Mesenchymal stem cell (in vitro differentiated cells and primary cell): Measurements from ENCODE around the gene LRRC34.

ENCODE experiments used
- DNase-seq: peaks from one replicate; pipeline ENCODE4 v3.0.0-alpha.2; 2013
- H2AFZ ChIP-seq: one replicate; pipeline ENCODE4 v1.6.1; 2013; ENCODE audit warnings: low read depth, mild to moderate bottlenecking, control low read depth, inconsistent platforms, low read length, moderate library complexity
- H2AK5ac ChIP-seq: 2 replicates; pipeline ENCODE4 v1.6.1; 2013; ENCODE audit warnings: low read length, moderate library complexity, mild to moderate bottlenecking, inconsistent platforms; ENCODE audit not compliant: severe bottlenecking
- H2BK120ac ChIP-seq: one replicate; pipeline ENCODE4 v1.6.1; 2013; ENCODE audit warnings: low read depth, mild to moderate bottlenecking, inconsistent platforms, low read length, moderate library complexity
- H2BK12ac ChIP-seq, 2 experiments: one replicate each; pipeline ENCODE4 v1.6.1; 2013; ENCODE audit warnings: inconsistent platforms in 2 of 2, low read length in 2 of 2, mild to moderate bottlenecking in 2 of 2, moderate library complexity in 2 of 2, control low read depth in 1 of 2
- H2BK15ac ChIP-seq: one replicate; pipeline ENCODE4 v1.6.1; 2013; ENCODE audit warnings: mild to moderate bottlenecking, low read depth, inconsistent platforms; ENCODE audit not compliant: poor library complexity, severe bottlenecking
- H2BK5ac ChIP-seq: 2 replicates; pipeline ENCODE4 v1.6.1; 2013; ENCODE audit warnings: low read depth, mild to moderate bottlenecking, low read length, control low read depth, inconsistent platforms; ENCODE audit not compliant: poor library complexity, severe bottlenecking
- H3K14ac ChIP-seq, 2 experiments: one replicate each; pipeline ENCODE4 v1.6.1; 2013; ENCODE audit warnings: inconsistent platforms in 2 of 2, low read length in 2 of 2, control low read depth in 1 of 2, mild to moderate bottlenecking in 1 of 2, moderate library complexity in 1 of 2
- H3K18ac ChIP-seq, 2 experiments: one replicate each; pipeline ENCODE4 v1.6.1; 2013; ENCODE audit warnings: inconsistent platforms in 2 of 2, low read length in 2 of 2, control low read depth in 1 of 2, low read depth in 1 of 2, mild to moderate bottlenecking in 1 of 2
- H3K23ac ChIP-seq, 2 experiments: one replicate each; pipeline ENCODE4 v1.6.1; 2013; ENCODE audit warnings: inconsistent platforms in 2 of 2, low read length in 2 of 2, mild to moderate bottlenecking in 2 of 2, moderate library complexity in 2 of 2, control low read depth in 1 of 2
- H3K27ac ChIP-seq: 2 replicates; pipeline ENCODE4 v1.5.1; 2013; ENCODE audit warnings: mild to moderate bottlenecking, moderate library complexity, low read length, control low read depth, inconsistent platforms; ENCODE audit not compliant: poor library complexity, severe bottlenecking
- H3K27me3 ChIP-seq, 2 experiments: 2 replicates each; pipeline versions ENCODE4 v1.6.1 to v1.7.0; 2013; ENCODE audit warnings: low read length in 2 of 2, mild to moderate bottlenecking in 2 of 2, moderate library complexity in 2 of 2, control low read depth in 1 of 2, inconsistent platforms in 1 of 2; ENCODE audit not compliant: control insufficient read depth in 1 of 2, insufficient read depth in 1 of 2
- H3K36me3 ChIP-seq, 2 experiments: 2 replicates each; pipeline versions ENCODE4 v1.6.1 to v1.7.0; 2013; ENCODE audit warnings: low read length in 2 of 2, control low read depth in 1 of 2, inconsistent platforms in 1 of 2, low read depth in 1 of 2, mild to moderate bottlenecking in 1 of 2; ENCODE audit not compliant: insufficient read depth in 2 of 2, control insufficient read depth in 1 of 2
- H3K4ac ChIP-seq, 2 experiments: one replicate each; pipeline ENCODE4 v1.6.1; 2013; ENCODE audit warnings: inconsistent platforms in 2 of 2, low read length in 2 of 2, mild to moderate bottlenecking in 2 of 2, moderate library complexity in 2 of 2, control low read depth in 1 of 2, low read depth in 1 of 2
- H3K4me1 ChIP-seq: 2 replicates; pipeline ENCODE4 v1.6.1; 2013; ENCODE audit warnings: low read depth, low read length, control low read depth; ENCODE audit not compliant: control insufficient read depth, insufficient read depth
- H3K4me2 ChIP-seq: 2 replicates; pipeline ENCODE4 v1.6.1; 2013; ENCODE audit warnings: low read length, mild to moderate bottlenecking, inconsistent platforms; ENCODE audit not compliant: poor library complexity, severe bottlenecking
- H3K4me3 ChIP-seq, 2 experiments: 2 replicates each; pipeline versions ENCODE4 v1.5.1 to v1.7.0; 2013; ENCODE audit warnings: low read length in 2 of 2, mild to moderate bottlenecking in 2 of 2, control low read depth in 1 of 2, low read depth in 1 of 2; ENCODE audit not compliant: insufficient read depth in 1 of 2
- H3K79me1 ChIP-seq: replicated peaks from 2 replicates; pipeline ENCODE4 v1.6.1; 2013; ENCODE audit warnings: mild to moderate bottlenecking, control low read depth, low read length, inconsistent platforms; ENCODE audit not compliant: poor library complexity, severe bottlenecking
- H3K9ac ChIP-seq: 2 replicates; pipeline ENCODE4 v1.7.0; 2013; ENCODE audit warnings: mild to moderate bottlenecking, low read length, moderate library complexity
- H3K9me3 ChIP-seq: 2 replicates; pipeline ENCODE4 v1.7.0; 2013; ENCODE audit warnings: mild to moderate bottlenecking, low read length; ENCODE audit not compliant: control insufficient read depth
- H4K8ac ChIP-seq: one replicate; pipeline ENCODE4 v1.6.1; 2013; ENCODE audit warnings: inconsistent platforms, mild to moderate bottlenecking, low read length, moderate library complexity
- H4K91ac ChIP-seq: one replicate; pipeline ENCODE4 v1.6.1; 2013; ENCODE audit warnings: mild to moderate bottlenecking, low read length, inconsistent platforms
- WGBS: methylation state at CpG from one replicate; pipeline ENCODE4 v1.1.7; 2013; ENCODE audit warnings: mixed read lengths; 5-methylcytosine and 5-hydroxymethylcytosine counted together

LRRC34 gene

GRCh38 chr3:169850618-169851017 lies 37.9 kb upstream of the LRRC34 start:
- H4K8ac ChIP-seq: no peak overlapping the region
- H3K4me2 ChIP-seq: no peak overlapping the region
- no peak overlapping the region for H2BK5ac ChIP-seq
- no peak overlapping the region for H3K18ac ChIP-seq
- no peak overlapping the region for H4K91ac ChIP-seq
- H3K23ac ChIP-seq: no peak overlapping the region
- no peak overlapping the region for H3K27ac ChIP-seq
- no peak overlapping the region for H2AK5ac ChIP-seq
- H3K27me3 ChIP-seq: peaks cover 5 to 27% of the 10 kb centered on the region in 2 experiments
- H2BK12ac ChIP-seq: no peak overlapping the region
- H3K9ac ChIP-seq: no peak overlapping the region
- H3K14ac ChIP-seq: no peak overlapping the region
- H3K79me1 ChIP-seq: no peaks in the 10 kb centered on the region
- DNase-seq: no peak
- H3K4ac ChIP-seq: no peak overlapping the region
- no peaks in the 10 kb centered on the region for H3K36me3 ChIP-seq
- H3K4me1 ChIP-seq: peaks cover 8% of the 10 kb centered on the region
- H2BK15ac ChIP-seq: no peak overlapping the region
- H3K9me3 ChIP-seq: no peaks in the 10 kb centered on the region
- no peak overlapping the region for H3K4me3 ChIP-seq
- no peak overlapping the region for H2BK120ac ChIP-seq
- no peak overlapping the region for H2AFZ ChIP-seq

GRCh38 chr3:169848741-169849140 lies 36.0 kb upstream of the LRRC34 start:
- H3K4ac ChIP-seq: no peak overlapping the region
- H3K36me3 ChIP-seq: no peaks in the 10 kb centered on the region
- H2AK5ac ChIP-seq: no peak overlapping the region
- no peak overlapping the region for H2AFZ ChIP-seq
- H3K4me3 ChIP-seq: no peak overlapping the region
- H3K9ac ChIP-seq: no peak overlapping the region
- no peak overlapping the region for H3K23ac ChIP-seq
- H3K18ac ChIP-seq: no peak overlapping the region
- no peak for DNase-seq
- no peak overlapping the region for H2BK15ac ChIP-seq
- no peak overlapping the region for H3K14ac ChIP-seq
- no peak overlapping the region for H4K91ac ChIP-seq
- H2BK5ac ChIP-seq: no peak overlapping the region
- H3K27me3 ChIP-seq: peaks cover 1 to 15% of the 10 kb centered on the region in 2 experiments
- H4K8ac ChIP-seq: no peak overlapping the region
- no peak overlapping the region for H3K4me2 ChIP-seq
- no peaks in the 10 kb centered on the region for H3K79me1 ChIP-seq
- H2BK12ac ChIP-seq: no peak overlapping the region
- H3K27ac ChIP-seq: no peak overlapping the region
- H2BK120ac ChIP-seq: no peak overlapping the region
- WGBS: 100% methylated on average over 2 of the region's 3 CpGs
- no peaks in the 10 kb centered on the region for H3K9me3 ChIP-seq
- peaks cover 7% of the 10 kb centered on the region for H3K4me1 ChIP-seq

- Histone ChIP-seq H2BK5ac (no peak overlapping the region), H2BK12ac (no peak overlapping the region), H3K4ac (no peak overlapping the region), H3K4me2 (no peak overlapping the region), H3K36me3 (no peaks in the 10 kb centered on the region), H2BK15ac (no peak overlapping the region), H2BK120ac (no peak overlapping the region), H3K4me1 (peaks cover 7% of the 10 kb centered on the region), H4K8ac (no peak overlapping the region), H3K23ac (no peak overlapping the region), H3K27ac (no peak overlapping the region), H3K4me3 (no peak overlapping the region), H2AFZ (no peak overlapping the region), H3K9ac (no peak overlapping the region), H3K14ac (no peak overlapping the region), H3K9me3 (no peaks in the 10 kb centered on the region), H3K18ac (no peak overlapping the region), H2AK5ac (no peak overlapping the region), H3K79me1 (no peaks in the 10 kb centered on the region), H3K27me3 (peaks cover 0 to 10% of the 10 kb centered on the region in 2 experiments), H4K91ac (no peak overlapping the region)
- no peak for DNase-seq
- 85% methylated on average over 4 of the region's 4 CpGs for WGBS
These were observed 35.2 kb upstream of the LRRC34 start for GRCh38 chr3:169847896-169848295.

DNA sequence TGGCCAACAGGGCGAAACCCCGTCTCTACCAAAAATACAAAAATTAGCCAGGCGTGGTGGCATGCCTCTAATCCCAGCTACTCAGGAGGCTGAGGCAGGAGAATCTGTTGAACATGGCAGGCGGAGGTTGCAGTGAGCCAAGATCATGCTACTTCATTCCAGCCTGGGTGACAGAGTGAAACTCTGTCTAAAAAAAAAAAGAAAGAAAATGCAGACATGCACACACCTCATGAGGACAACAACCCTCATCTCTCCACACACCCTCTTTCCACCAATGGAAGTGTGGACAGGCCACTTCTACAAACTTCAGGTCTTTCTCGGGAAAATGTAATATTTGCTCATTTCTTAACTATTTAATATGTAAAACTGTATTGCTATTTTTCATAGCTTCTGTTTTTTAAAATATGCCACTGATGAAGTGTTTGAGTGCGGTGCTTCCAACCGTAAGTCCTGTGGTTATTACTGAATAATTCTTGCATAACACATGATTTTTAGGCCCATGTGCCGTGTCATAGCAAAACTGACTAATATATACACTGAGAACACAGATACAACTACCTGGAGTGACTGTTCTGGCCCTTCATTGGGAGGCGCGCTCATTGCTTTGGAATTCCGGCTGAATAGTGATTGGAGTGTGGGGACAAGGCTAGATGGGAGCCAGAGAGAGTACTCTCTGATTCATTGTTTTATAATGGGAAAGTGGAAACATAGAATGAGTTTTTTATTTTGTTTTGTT lies 33.9 kb upstream of the LRRC34 start:
- Histone ChIP-seq H3K4ac (no peak overlapping the region), H3K79me1 (no peaks in the 10 kb centered on the region), H3K4me1 (peaks cover 7% of the 10 kb centered on the region), H3K9me3 (no peaks in the 10 kb centered on the region), H3K27me3 (peaks cover 0 to 3% of the 10 kb centered on the region in 2 experiments), H2AK5ac (no peak overlapping the region), H3K27ac (no peak overlapping the region), H3K18ac (no peak overlapping the region), H3K9ac (no peak overlapping the region), H2BK15ac (no peak overlapping the region), H2BK120ac (no peak overlapping the region), H2AFZ (no peak overlapping the region), H2BK12ac (no peak overlapping the region), H4K91ac (no peak overlapping the region), H3K4me2 (no peak overlapping the region), H4K8ac (no peak overlapping the region), H3K4me3 (no peak overlapping the region), H2BK5ac (no peak overlapping the region), H3K36me3 (no peaks in the 10 kb centered on the region), H3K23ac (no peak overlapping the region), H3K14ac (no peak overlapping the region)
- peak; percentile 14 for DNase-seq
- 86% methylated on average over 9 of the region's 11 CpGs for WGBS
